SU-DHL-6 (cell line): ENCODE results near the gene MRPS33.

ENCODE experiments used
- CTCF ChIP-seq: fragments of 200-600 bp; sonication (generic); IDR thresholded peaks from one replicate; pipeline ENCODE4 v1.5.1; 2017; ENCODE audit warnings: antibody characterized with exemption, mild to moderate bottlenecking, low read length, moderate library complexity; ENCODE audit not compliant: insufficient read depth, poor library complexity, severe bottlenecking
- EZH2phosphoT487 ChIP-seq: fragments of 200-600 bp; sonication (generic), shearing (Covaris generic); conservative IDR thresholded peaks from 2 replicates; pipeline ENCODE4 v1.6.1; 2018; ENCODE audit warnings: mild to moderate bottlenecking, antibody characterized with exemption, low read length, moderate library complexity, mixed read lengths

- TF ChIP-seq EZH2phosphoT487: no peak
- TF ChIP-seq CTCF: no peak
Measured at GRCh38 chr7:141057788-141058187, 43.0 kb upstream of the MRPS33 start.
